GM10266 (cell line): ENCODE data around the gene LMAN1.

Source experiments
- DNase-seq: peaks from one replicate; pipeline ENCODE4 v3.0.0; 2012; ENCODE audit errors: extremely low spot score
- TF ChIP-seq, protein P1 (sequence below): IDR thresholded peaks from 2 replicates; pipeline ENCODE4 v1.5.1; 2012; ENCODE audit warnings: mild to moderate bottlenecking, low read depth; ENCODE audit not compliant: control insufficient read depth, insufficient read depth; ENCODE audit errors: missing control alignments

Gene LMAN1

DNA sequence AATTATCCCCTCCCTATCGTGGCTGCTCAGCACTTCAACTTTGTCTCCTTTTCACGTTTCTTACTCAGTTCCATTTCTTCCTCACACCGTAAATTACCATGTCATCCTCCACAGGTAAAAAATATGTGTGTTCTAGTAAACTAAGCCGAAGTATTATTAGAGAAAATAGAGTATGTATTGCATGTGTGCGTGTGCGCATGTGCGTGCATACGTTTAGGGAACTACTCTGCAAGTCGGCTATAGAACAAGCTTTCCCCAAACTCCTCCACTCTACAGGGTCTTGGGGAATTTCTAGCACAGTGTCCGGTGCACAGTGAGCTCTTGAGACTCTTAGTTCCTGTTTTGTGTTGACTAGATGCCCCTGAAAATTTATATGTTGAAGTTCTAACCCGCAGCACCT is 76.7 kb downstream of the LMAN1 start:
- TF ChIP-seq, protein P1, sequence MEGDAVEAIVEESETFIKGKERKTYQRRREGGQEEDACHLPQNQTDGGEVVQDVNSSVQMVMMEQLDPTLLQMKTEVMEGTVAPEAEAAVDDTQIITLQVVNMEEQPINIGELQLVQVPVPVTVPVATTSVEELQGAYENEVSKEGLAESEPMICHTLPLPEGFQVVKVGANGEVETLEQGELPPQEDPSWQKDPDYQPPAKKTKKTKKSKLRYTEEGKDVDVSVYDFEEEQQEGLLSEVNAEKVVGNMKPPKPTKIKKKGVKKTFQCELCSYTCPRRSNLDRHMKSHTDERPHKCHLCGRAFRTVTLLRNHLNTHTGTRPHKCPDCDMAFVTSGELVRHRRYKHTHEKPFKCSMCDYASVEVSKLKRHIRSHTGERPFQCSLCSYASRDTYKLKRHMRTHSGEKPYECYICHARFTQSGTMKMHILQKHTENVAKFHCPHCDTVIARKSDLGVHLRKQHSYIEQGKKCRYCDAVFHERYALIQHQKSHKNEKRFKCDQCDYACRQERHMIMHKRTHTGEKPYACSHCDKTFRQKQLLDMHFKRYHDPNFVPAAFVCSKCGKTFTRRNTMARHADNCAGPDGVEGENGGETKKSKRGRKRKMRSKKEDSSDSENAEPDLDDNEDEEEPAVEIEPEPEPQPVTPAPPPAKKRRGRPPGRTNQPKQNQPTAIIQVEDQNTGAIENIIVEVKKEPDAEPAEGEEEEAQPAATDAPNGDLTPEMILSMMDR, result no peak

DNA sequence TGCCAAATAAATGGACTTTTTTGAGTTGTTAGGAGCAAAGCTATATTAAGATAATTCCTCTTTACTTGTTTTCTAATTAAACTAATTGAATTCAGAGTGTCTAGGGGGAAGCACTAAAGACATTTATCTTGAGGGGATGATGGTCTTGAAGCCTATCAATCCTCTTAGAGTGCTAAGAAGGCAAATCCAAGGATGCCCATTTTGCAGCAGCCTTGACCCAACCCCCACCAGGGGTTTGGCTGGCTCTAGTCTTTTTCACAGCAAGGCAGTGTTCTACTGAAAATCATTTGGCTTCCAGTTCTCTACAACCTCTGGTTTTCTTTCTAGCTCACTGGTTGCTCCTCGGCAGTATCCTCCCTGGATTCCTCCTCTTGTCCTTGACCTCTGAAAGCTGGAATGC is 79.3 kb downstream of the LMAN1 start:
- TF ChIP-seq, protein P1, result no peak
- DNase-seq, result no peak

More for the DNA sequence above, 76.7 kb downstream of the LMAN1 start:
- DNase-seq, result no peak

DNA sequence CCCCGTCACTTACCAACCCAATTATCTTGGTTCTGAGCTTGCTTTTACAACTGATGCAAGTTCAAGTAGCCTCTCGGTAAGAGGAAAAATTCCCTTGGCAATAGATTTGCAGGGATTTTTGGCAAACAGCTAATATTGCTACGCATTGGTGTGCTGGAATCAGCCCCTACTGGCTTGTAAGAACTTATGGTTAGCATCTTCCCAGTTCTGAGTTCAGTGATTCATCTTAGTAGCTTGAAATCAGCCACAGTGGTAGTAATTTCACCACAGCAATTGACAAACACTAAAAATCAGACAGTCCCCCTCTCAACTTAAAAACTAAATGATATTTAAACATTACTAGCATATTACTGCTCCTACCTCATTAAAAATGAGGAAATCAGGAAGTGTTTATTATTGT is 79.9 kb downstream of the LMAN1 start:
- TF ChIP-seq, protein P1, result no peak

DNA sequence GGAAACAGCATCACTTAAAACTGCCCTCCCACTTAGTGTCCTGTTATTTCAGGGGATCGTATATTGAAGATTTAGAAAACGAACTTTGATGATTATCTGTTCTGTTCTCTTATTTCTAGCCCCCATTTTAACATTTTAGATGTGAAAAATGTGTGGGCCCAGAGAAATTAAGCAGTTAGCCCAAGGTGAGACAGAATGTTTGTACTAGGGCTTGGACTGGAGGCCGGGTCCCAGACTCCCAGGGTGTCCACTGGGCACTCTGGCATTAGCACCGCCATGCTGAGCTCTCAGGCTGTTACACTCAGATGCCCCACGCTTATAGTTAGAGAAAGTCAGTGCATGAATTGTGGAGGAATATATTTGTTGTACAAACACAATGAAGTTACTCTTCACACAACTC is 80.3 kb downstream of the LMAN1 start:
- TF ChIP-seq, protein P1, result no peak
- DNase-seq, result no peak

More for the DNA sequence above, 79.9 kb downstream of the LMAN1 start:
- DNase-seq, result no peak
